Right hindlimb (tissue), 1 donor: Measurements from ENCODE around the gene PROK1.
"Not testable (repeated sequence)": the region's sequence is repeated elsewhere in the genome, so short reads cannot be mapped to it uniquely, and the experiment has no call there.

Experiments
- DNase-seq: peaks from one replicate; pipeline ENCODE4 v3.0.0-alpha.2; 2018

Gene PROK1

DNA sequence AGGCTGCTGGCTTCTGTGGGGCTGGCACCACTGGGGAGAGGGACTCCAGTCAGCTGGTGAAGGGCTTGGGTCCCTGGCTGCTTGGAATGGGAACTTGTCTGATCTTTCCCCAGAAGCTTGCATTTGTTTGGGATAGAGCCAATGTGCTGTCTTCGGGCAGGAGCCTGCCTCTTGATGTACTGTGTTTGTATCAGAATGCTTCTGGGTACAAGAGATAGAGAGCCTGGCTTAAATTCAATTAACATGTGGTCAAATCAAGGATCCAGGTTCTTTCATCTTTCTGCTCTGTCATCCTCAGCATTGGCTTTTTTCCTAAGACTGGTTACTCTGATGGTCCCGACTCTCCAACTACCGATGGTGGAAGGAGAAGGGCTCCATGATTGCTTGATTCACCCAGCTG, 16.0 kb upstream of the PROK1 start:
- DNase-seq = no peak

DNA sequence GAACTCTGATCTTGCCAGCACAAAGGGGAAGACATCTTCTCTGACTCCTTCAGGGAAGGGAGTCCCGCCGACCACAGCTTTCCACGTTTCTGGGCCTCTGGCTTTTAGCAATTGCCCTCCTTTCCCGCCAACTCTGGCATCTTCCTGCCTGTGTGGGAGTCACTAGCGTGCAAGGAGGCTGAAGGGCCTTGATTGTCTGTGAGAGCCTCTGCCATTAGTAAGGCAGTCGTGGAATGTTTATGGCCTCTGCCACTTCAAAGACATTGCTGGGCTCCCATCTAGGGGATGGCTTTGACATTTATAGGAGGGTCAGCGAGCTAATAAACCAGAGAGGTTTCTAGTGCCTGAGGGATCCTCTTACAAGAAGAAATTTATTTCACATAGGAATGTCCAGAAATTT, 14.3 kb upstream of the PROK1 start:
- no peak for DNase-seq

DNA sequence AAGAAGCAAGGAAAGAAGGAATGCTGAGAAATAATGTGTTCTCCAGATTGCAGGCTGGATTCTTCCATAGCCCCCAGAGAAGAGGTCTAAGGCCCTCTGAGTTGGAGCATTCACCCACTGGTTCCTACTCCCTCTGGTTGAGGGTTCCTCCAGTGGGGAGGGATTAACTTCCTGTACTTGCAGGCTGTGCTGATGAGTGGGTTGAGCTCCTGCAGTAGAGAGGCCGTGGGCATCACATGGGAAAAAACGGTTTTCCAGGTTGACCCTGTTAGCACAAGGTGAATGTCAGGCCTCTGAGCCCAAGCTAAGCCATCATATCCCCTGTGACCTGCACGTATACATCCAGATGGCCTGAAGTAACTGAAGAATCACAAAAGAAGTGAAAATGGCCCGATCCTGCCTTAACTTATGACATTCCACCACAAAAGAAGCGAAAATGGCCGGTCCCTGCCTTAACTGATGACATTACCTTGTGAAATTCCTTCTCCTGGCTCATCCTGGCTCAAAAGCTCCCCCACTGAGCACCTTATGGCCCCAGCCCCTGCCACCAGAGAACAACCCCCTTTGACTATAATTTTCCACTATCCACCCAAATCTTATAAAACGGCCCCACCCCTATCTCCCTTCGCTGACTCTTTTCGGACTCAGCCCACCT, 13.2 kb upstream of the PROK1 start:
- DNase-seq = not testable (repeated sequence)

DNA sequence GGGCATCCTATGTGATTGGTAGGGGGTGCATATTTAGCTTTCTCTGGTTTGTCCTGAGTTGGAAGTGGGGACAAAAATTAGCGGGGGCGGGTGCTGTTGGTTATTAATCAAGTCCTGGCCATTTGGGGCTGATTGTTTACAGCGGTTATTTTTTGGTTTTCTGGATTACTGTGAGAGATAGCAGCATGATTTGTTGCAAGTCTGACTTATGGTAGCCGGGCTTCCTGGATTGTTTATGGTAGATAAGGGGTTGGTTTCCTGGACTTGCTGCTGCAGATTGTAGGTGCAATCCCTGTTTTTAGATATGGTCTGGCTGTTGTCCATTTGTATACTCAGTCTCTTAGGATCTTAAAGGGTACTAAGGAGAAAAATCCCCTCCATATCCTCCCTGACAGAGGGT, 12.1 kb upstream of the PROK1 start:
- no peak for DNase-seq

DNA sequence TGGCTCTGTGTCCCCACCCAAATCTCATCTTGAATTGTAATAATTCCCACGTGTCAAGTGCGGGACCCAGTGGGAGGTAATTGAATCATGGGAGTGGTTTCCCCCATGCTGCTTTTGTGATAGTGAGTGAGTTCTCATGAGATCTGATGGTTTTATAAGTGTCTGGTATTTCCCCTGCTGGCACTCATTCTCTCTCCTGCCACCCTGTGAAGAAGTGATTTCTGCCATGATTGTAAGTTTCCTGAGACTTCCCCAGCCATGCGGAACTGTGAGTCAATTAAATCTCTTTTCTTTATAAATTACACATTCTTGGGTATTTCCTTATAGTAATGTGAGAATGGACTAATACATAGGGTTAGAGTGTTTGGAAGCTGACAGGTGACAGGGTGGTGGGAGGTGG, 11.1 kb upstream of the PROK1 start:
- not testable (repeated sequence) for DNase-seq

DNA sequence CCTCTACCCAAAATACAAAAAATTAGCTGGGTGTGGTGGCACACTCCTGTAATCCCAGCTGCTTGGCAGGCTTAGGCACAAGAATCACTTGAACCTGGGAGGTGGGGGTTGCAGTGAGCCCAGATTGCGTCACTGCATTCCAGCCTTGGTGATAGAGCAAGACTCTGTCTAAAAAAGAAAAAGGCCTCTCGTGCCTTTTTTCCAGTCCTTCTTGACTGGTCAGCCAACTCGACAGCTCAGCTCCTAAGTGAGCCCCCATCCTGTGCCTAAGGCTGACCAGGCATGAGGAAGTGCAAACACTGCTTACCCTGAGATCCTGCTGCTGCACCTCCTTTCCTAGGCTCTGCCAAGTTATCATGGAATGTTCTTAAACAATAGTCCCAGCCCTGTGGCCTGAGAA, 10.1 kb upstream of the PROK1 start:
- DNase-seq = no peak

DNA sequence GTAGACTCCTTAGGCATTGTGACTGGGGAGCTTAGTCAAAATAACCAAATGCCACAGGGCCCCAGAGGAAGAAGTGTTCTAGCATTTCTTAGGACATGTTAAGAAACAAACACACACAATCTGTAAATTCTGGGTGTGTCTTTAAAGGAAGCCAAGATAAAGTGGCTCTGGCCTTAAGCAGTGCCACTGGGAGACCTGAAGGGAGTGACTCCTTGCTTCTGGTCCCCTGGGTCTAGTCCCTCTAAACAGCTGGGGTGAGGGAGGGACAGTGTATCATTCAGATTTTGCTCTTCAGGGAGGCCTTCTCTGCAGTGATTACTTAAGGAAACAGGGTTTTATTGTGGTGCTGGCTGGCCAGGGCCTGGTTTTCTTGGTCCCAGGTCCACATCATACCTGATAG, 9.1 kb upstream of the PROK1 start:
- no peak for DNase-seq

DNA sequence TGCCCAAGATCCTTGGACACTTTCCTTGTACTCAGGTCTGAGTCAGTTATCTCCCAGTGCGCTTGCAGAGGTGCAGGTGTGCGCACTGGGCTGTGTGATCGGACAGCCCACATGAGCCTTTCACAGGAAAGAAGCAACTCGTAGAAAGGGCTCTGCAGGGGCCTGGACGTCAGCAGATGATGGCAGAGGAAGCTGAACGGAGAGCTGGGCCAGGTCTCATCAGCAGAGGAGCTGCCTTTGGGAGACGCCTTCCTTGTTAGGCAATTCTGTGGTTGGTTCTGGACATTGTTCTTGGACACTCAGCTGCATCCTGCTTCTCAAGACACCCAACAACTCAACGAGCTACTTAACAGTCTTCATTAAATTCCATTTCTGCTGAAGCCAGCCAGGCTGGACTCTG, 7.5 kb upstream of the PROK1 start:
- DNase-seq = no peak

DNA sequence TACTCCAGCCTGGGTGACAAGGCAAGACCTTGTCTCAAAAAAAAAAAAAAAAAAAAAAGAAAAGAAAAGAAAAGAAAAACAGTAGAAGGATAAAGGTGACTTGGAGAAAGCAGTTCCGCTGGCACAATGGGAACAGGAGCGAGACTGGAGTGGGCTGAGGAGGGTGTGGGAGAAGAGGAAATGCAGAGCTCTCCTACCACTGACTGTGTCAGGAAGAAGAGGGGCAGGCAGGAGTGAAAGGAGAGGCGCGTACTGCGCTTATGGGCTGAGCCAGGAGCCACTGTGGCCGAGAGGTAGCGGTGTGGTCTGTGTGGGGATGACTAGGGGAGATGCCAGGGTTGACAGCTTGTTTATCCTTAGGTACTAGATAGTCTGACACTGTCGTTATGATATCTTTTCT, 6.4 kb upstream of the PROK1 start:
- no peak for DNase-seq

DNA sequence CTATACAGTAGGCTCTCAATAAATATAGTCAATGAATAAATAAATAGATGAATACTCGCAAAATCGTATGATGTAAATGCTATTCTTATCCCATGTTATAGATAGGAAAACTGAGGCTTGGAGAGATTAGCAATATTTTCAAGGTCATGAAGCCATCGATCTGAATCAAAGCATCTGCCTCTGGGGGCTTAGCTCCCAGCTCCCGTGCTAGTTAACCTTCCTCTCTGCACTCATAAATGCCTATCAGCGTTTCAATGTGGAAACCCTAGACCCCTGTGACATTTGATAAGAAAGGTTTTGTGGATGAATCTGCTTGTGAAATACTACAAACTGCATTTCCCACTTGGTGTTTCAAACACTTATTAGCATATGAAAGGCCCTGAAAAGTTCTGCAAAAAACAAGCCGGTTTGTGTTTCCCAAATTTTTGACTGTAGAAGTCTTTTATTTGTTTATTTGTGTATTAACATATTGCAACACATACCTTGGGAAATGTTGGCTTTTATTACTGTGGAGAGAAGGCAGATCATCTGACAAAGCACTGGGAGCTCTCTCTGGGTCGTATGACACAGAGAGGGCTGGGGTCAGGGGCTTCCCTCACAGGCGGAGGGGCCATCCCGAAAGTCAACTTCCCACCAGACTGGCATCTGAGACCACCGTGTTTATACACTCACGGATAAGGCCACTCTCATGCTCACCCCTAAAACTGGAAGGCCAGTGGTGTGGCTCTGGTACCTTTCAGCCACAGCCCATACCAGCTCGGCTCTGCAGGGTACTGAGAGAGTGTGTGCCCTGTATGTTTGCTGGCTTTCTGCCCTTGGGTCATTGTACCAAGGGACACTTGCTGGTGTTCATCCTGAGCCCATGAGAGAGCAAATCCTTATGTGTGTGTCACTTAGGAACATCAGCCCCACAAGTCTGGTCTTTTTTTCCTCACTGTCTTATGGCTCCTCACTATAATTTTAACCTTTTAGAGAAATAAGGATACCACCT, 993 bp upstream of the PROK1 start:
- no peak for DNase-seq

DNA sequence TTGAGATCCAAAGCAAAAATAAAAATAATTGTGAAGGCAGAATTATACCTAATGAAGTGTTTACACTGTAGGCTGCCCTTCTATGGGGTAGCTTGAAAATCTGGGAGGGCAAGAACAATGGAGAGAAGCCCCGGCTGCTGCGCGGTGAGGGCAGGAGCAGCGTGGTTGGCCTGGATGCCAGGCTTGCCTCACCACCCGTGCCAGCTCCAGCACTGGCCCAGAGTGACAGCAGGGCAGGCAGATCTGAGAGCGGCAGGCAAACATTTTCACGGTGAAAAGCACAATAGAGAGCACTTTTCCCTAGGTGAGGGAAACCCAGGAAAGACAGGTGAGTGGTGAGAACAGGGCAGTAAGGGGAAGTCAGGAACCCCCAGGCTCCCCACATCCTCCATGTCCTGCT, 1.4 kb downstream of the PROK1 start:
- DNase-seq = no peak

DNA sequence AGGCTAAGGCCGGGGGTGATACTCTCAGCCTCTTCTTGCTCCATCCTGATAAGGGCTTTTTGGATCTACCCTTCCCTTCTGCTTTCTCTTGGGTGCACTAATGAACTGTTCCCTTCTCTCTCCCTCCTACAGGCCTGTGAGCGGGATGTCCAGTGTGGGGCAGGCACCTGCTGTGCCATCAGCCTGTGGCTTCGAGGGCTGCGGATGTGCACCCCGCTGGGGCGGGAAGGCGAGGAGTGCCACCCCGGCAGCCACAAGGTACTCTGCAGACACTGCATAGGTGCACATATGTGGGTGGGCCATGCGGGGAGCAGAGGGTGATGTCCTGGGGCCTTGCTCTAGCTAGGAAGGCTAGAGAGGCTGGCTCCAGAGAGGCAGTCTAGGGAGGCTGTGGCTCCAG, 2.9 kb downstream of the PROK1 start:
- DNase-seq = no peak

DNA sequence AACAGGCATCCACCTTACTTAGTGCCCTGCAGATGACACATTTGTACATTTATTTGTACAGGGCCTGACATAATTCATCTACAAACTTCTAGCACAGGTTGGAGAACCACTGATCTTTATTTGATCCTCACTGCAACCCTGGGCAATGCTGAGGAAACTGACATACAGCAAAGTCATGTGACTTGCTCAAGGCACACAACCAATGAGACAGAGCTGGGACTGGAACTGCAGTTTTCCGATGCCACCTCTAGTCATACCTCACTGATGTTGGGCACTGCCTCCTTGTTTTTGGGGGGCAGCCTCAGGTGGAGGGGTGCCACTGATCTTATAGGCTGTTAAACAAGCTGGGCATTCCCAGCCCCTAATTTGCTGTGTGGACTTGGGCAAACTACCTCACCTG, 3.4 kb downstream of the PROK1 start:
- DNase-seq = no peak

DNA sequence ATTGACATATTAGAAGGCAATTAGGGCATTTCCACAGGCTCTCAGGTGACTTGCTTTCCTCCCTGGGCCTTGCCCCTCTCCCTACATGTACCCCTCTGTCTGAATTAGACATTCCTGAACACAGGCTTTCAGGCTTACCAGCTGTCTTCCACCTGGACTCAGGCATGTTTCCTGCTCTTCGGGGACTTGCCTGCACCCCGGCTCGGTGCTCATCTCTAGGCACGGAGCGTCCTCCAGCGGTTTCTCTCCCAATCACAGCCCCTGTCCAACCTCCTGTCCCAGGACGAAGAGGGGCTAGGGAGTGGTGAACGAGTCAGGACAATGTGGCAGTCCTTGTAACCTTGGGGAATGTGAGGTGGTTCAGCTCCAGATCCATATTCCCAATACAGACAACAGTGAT, 4.2 kb downstream of the PROK1 start:
- no peak for DNase-seq

DNA sequence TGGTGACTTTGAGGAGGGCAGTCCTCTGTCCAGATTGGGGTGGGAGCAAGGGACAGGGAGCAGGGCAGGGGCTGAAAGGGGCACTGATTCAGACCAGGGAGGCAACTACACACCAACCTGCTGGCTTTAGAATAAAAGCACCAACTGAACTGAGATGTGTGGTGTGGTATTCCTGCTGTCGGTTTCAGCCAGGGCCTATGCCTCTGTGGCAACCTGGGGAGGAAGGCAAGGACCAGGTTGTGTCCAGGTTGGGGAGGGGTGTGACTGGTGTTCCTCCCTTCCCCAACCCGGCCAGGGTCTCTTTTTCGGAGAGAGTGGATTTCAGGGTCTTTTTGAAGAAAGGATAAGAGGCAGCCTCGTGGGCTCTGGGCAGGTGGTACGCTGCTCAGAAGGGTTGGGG, 6.3 kb downstream of the PROK1 start:
- DNase-seq = no peak

DNA sequence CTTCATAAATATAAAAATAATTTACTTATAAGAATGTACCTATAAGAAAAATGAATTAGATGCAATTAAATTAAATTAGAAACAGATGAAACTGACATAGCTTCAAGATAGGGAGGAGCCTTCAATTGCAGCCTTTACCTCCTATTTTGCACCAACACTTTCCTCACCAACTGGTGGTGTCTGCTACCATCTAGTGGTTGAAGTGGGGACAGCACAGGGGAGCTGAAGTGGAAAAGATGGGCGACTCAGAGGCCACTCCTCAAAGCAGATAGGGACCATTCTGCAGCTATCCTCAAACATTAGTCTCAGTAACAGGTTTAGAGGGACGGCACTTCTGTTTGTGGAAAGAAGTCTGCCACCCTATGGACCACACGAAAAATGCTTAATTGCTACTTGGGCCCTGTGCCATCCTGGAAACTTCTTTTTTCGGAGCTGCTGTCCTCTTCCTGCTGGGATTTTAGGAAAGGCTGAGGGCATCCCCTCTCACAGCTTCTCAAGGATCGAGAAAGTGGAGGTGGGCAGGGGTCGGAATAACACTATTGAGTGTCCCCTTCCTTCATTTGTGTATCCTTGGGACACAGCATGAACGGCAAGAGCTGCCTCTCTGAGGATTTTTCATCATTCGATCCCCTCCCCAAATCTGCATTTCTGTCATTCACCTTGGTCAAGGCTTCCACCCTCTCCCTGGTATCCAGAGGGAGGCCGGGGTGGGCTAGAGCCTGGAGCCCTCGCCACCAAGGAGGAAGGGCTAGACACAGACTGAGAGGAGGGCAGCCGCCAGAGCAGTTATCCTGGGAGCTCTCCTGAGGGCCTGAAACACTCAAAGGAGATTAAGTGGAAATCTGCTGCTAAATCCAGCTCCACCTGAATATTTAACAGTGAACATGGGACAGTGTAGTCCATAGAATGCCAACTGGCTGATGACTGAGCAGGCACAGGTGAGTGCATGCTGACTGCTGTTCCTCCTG, 9.6 kb downstream of the PROK1 start:
- peak; percentile 81 for DNase-seq

DNA sequence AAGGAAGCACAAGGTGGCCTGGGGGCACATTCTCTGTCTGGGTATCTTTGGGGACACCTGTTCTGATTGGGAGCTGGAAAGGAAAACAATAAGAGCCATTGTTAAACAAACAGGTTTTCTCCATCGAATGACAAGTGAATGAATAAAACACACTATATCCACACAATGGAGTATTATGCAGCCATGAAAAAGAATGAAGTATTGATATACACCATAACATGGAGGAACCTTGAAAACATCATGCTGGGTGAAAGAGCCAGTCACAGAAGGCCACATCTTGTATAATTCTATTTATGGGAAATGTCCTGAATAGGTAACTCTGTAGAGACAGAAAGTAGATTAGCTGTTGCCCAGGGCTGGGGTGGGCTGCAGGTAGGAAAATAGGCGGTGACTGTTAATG, 11.1 kb downstream of the PROK1 start:
- no peak for DNase-seq

DNA sequence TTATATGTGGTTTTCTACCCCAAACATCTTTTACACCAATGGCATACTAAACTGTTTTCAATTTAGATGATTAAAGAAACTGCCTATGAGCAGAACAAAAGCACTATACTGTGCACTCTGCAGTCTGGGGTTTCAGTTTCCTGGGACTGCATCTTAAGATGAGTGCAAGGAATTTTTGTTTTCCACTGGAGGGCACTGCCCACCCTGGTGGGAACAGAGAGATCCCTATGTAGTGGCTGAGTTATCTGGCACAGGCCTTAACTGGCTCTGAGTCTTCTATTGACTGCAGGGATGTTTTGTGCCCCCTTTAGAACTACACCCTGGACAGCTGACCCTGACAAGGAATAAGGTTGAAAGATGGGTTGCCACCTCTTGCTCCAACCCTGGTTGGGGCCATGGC, 12.0 kb downstream of the PROK1 start:
- DNase-seq = no peak

DNA sequence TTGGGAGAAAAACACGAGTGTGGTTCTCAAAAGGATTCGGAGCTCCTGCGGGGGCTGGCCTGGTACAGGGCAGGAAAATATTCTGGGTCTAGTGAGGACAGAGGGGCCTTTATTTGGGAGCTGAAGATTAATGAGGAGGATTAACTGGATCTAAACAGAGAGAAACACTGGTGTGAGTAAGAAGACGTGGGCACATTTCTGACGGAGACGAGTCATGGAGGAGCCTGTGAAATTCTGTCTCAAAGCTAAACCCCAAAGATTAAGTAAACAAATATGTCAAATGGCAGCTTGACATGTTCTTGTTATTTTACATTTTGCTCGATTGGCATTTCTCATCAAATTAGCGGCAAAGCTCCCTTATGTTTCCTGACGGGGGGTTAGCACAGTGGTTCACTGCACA, 12.8 kb downstream of the PROK1 start:
- DNase-seq = no peak

DNA sequence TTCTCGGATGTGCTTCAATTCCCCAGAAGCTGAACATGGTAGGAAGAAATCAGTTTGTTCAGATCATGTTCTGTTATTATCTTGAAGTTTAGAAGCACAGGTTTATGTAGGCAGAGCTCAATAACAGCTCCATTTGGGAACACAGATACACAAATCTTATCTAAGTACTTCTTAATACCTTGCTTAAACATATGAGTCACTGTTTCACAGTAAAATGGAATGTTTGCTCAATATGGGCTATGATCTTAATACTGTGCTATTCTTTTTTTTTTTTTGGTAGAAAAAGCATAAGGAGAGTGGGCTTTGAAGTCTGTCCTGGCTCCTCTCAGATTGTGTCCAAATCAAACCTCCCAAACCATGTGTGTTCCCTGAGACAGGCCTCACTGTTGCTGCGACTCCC, 13.4 kb downstream of the PROK1 start:
- no peak for DNase-seq

DNA sequence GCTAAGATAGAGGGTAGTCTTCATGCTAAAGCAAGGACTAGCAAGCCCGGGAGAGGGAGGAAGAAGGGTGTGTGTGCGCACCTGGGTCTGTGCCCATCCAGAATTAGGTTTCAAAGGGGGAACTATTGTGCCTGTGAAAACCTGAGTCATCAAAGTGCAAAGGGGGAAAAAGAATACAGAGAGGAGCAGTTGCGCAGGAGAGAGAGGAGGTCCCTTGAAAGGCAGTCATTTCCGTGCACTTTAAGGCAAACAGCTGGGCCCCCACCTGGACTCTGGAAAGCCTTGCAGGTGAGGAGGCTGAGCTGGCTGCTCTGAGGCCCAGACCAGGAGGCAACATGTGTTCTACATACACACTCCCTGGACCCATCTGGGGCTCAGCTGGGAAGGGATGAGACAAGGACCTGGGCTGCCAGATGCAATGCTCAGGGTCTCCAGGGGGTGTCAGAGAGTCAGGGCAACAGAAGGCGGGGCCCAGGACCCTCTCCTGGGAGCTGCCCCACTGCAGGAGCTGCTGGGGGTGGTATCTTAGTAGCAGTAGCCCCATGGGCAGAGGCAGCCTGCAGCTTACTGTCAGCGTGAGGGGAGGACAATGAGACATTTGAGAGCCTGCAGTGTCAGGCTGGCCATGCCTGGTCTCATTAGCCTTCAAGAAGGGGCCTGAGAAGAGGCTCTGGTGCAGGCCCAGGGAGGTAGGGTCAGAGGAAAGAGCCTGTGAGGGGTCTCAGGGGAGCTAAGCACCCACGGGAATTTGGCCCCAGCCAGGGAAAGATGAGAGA, 14.3 kb downstream of the PROK1 start:
- no peak for DNase-seq

DNA sequence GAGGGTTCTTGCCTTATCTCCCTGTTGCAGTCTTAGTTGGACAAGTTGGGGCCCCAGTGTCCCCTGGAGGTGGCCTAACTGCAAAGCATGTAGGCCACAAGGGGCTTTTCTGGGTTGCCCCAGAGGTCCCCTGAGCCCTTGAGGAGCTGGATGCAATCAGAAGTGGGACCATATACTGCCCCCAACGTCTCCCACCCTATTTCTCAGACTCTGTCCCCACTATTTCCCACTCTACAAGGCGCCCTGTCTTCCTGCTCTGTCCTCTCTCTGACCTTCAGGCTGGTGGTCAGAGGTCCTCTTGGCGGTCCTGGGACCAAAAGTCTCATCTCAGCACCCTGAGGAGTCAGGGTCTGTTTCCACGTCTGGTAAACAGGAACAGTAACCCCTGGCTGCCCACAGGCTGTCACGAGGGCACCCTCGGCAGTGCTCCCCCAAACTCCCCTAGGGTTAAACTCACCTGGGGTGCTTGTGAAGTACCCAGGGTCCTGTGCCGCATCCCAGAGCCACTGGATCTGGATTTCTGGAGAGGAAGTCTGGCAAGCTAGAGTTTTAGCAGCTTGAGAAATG, 14.9 kb downstream of the PROK1 start:
- no peak for DNase-seq
